Measurements from ENCODE around the gene GNS. TPM values are rescaled to one million over a fixed set of nuclear protein-coding genes. Genes with fewer than 3 reads are reported as not detected.

The GNS gene
- total and polyA plus RNA-seq, 9 donors = 63.9 to 278 (median 101) TPM

DNA sequence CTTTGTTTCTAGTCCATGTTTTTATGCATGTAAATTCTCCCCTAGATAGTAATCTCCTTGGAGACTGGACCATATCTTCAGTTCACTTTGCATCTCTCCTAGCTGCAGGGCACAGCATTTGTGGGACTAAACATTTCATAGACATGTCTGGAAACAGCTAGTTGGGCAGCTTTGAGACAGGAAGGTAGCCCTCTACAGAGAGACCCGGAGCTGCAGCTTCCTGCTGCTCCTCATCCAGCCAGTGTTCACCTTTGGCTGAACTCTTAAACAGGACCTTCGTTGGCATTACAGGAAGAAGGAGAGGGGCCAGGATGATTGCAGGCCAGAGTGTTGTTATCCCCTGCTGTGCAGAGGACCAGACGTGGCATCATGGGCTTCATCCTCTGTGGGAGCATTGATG is 52.9 kb downstream of the GNS start:
- intact Hi-C loops (cut with DNase I) = no loop called here
- WGBS, 3 donors = 35 to 46% (median 45%) methylated on average over 3 of the region's 3 CpGs
- Histone ChIP-seq H3K27ac (no peak overlapping the region), H3K4me1 (ENCODE audit: insufficient read depth) (no peaks in the 10 kb centered on the region), H3K9me3 (no peaks in the 10 kb centered on the region), H3K36me3 (no peaks in the 10 kb centered on the region), H3K27me3 (no peaks in the 10 kb centered on the region), H3K4me3 (no peak overlapping the region)
- DNase-seq = no peak
- TF ChIP-seq EP300 (IDR thresholded peaks at IDR 0.05) (no peak), POLR2A (IDR thresholded peaks at IDR 0.05) (no peak)
- TF ChIP-seq, protein P1, sequence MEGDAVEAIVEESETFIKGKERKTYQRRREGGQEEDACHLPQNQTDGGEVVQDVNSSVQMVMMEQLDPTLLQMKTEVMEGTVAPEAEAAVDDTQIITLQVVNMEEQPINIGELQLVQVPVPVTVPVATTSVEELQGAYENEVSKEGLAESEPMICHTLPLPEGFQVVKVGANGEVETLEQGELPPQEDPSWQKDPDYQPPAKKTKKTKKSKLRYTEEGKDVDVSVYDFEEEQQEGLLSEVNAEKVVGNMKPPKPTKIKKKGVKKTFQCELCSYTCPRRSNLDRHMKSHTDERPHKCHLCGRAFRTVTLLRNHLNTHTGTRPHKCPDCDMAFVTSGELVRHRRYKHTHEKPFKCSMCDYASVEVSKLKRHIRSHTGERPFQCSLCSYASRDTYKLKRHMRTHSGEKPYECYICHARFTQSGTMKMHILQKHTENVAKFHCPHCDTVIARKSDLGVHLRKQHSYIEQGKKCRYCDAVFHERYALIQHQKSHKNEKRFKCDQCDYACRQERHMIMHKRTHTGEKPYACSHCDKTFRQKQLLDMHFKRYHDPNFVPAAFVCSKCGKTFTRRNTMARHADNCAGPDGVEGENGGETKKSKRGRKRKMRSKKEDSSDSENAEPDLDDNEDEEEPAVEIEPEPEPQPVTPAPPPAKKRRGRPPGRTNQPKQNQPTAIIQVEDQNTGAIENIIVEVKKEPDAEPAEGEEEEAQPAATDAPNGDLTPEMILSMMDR (IDR thresholded peaks at IDR 0.05) = no peak

- TF ChIP-seq POLR2A (IDR thresholded peaks at IDR 0.05) (no peak), EP300 (IDR thresholded peaks at IDR 0.05) (no peak)
- TF ChIP-seq, protein P1 (IDR thresholded peaks at IDR 0.05) = no peak
- no peak overlapping the region for H3K4me3 ChIP-seq
- no peak overlapping the region for H3K27ac ChIP-seq
- no peaks in the 10 kb centered on the region for H3K27me3 ChIP-seq
- intact Hi-C loops (cut with DNase I) = no loop called here
- DNase-seq = no peak
- H3K36me3 ChIP-seq = no peaks in the 10 kb centered on the region
- no peaks in the 10 kb centered on the region for H3K4me1 ChIP-seq (ENCODE audit: insufficient read depth)
- 22 to 34% (median 24%) methylated on average over 5 of the region's 5 CpGs for WGBS, 3 donors
- no peaks in the 10 kb centered on the region for H3K9me3 ChIP-seq
Measured at GRCh38 chr12:64701283-64701682, 57.9 kb downstream of the GNS start.

DNA sequence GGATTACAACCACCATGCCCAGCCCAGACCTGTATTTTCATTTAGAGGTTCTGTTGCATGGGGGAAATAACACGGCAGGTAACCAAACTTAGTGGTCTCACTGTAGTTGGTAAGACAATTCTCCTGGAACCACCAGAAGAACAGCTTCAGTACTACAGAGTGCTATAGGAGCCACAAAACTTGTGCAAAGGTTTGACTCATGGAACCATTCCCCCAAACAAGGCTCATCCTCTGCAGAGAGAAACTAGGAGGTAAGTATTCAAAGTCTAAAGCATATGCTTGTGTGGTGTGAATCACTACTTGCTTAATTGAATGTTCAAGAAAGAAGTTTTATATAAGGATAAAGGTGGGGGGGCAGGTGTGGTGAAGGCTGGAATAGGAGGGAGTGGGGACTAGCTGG is 58.7 kb downstream of the GNS start:
- Histone ChIP-seq H3K4me1 (ENCODE audit: insufficient read depth) (no peaks in the 10 kb centered on the region), H3K9me3 (no peaks in the 10 kb centered on the region), H3K27ac (no peak overlapping the region), H3K27me3 (no peaks in the 10 kb centered on the region), H3K4me3 (no peak overlapping the region), H3K36me3 (no peaks in the 10 kb centered on the region)
- DNase-seq = no peak
- no peak for TF ChIP-seq EP300 (IDR thresholded peaks at IDR 0.05)
- TF ChIP-seq POLR2A (IDR thresholded peaks at IDR 0.05) = no peak
- TF ChIP-seq, protein P1 (IDR thresholded peaks at IDR 0.05) = no peak
- intact Hi-C loops (cut with DNase I) = no loop called here
- WGBS, 3 donors = 85 to 95% (median 86%) methylated on average over 1 of the region's 1 CpG

GRCh38 chr12:64699504-64700115 is 59.6 kb downstream of the GNS start:
- no peak overlapping the region for H3K4me3 ChIP-seq
- no peaks in the 10 kb centered on the region for H3K9me3 ChIP-seq
- intact Hi-C loops (cut with DNase I) = loop anchor here in 3 of 4 donors (2.0 to 5.0 kb wide), 4 partner anchors 87 to 152 kb away; partner anchors contain the start of gene RASSF3 (in 1 of the 3)
- 89 to 97% (median 96%) methylated on average over 12 of the region's 12 CpGs for WGBS, 3 donors
- TF ChIP-seq, protein P1 (IDR thresholded peaks at IDR 0.05) = no peak
- TF ChIP-seq EP300 (IDR thresholded peaks at IDR 0.05) (no peak), POLR2A (IDR thresholded peaks at IDR 0.05) (no peak)
- H3K27ac ChIP-seq = no peak overlapping the region
- no peaks in the 10 kb centered on the region for H3K36me3 ChIP-seq
- no peaks in the 10 kb centered on the region for H3K4me1 ChIP-seq (ENCODE audit: insufficient read depth)
- H3K27me3 ChIP-seq = no peaks in the 10 kb centered on the region
- DNase-seq = no peak

Data from ovary (tissue), 9 donors.